ENCODE results near the gene ODAPH.

Gene ODAPH

DNA sequence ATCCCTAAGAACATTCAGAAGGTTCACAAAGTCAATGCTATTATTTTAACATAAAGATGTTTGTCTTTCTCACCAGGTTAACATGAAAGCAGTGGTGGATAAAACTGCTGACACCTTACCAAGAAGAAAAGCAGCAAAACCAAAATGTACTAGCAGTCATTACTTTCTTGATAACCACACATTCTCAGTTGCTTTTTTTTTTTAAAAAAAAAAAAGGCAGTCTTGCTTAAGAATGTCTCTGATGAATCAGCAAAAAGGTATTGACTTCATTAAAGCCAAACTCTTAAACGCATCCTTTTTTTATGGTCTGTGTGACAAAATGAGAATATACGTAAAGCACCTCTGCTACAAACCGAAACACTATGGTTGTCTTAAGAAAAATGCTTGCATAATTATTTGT lies 42.5 kb downstream of the ODAPH start:
- H3K27ac ChIP-seq, result no peak overlapping the region
- TF ChIP-seq ZFX (IDR thresholded peaks at IDR 0.05), result no peak
- TF ChIP-seq, protein P1, sequence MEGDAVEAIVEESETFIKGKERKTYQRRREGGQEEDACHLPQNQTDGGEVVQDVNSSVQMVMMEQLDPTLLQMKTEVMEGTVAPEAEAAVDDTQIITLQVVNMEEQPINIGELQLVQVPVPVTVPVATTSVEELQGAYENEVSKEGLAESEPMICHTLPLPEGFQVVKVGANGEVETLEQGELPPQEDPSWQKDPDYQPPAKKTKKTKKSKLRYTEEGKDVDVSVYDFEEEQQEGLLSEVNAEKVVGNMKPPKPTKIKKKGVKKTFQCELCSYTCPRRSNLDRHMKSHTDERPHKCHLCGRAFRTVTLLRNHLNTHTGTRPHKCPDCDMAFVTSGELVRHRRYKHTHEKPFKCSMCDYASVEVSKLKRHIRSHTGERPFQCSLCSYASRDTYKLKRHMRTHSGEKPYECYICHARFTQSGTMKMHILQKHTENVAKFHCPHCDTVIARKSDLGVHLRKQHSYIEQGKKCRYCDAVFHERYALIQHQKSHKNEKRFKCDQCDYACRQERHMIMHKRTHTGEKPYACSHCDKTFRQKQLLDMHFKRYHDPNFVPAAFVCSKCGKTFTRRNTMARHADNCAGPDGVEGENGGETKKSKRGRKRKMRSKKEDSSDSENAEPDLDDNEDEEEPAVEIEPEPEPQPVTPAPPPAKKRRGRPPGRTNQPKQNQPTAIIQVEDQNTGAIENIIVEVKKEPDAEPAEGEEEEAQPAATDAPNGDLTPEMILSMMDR (conservative IDR thresholded peaks at IDR 0.05), result no peak

DNA sequence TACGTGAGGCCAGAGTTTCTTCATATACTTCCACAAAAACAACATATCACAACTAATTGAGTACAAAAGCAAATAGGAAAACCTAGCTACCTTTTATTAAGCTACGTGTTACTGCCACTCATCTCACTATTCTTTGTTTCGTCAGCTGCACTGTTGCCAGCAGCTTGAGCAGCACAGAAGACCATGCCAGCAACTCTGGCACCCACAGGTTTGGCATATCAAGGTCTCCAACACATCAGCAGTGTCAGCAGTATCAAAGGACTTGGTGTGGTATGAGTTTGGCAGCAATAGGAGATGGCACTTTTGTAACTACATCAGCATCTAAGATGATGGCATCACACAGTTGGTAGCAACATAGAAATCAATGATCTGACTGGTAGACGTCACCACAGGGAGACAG lies 43.8 kb downstream of the ODAPH start:
- H3K27ac ChIP-seq, result no peak overlapping the region
- TF ChIP-seq, protein P1 (conservative IDR thresholded peaks at IDR 0.05), result no peak
- no peak for TF ChIP-seq ZFX (IDR thresholded peaks at IDR 0.05)

- no peak overlapping the region for H3K27ac ChIP-seq
- TF ChIP-seq ZFX (IDR thresholded peaks at IDR 0.05), result no peak
- TF ChIP-seq, protein P1 (conservative IDR thresholded peaks at IDR 0.05), result no peak
Measured at GRCh38 chr4:75605928-75606327, 50.1 kb downstream of the ODAPH start.

DNA sequence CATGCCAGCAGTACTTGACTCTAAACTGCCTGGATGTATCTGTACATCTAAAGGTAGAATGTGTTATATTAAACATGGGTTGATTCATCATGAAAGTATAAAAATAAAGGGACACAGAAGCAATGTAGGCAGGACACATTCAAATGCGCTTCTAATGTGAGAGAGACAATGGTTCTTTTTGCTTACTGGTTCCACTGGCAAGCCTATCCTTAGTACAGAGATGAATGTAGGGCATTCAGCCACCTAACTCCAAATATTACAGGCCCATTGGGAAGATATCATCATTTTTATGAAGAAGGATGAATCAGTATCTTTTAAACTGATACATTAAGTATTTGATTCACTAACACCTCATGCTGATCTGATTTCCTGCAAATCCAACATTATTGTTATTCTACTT lies 56.4 kb downstream of the ODAPH start:
- TF ChIP-seq, protein P1 (conservative IDR thresholded peaks at IDR 0.05), result no peak
- no peak for TF ChIP-seq ZFX (IDR thresholded peaks at IDR 0.05)
- H3K27ac ChIP-seq, result no peak overlapping the region
